GM19438 (cell line): ENCODE results near the gene INPP1.

Experiments used
- ATAC-seq: cut with Tn5 transposase; IDR thresholded peaks from one replicate; pipeline ENCODE4 v1.9.1; 2021; ENCODE audit warnings: low read depth; ENCODE audit not compliant: unreplicated experiment

The INPP1 gene

GRCh38 chr2:190360561-190360960, 17.2 kb downstream of the INPP1 start:
- ATAC-seq, result no peak

- no peak for ATAC-seq
These were observed 17.6 kb downstream of the INPP1 start for GRCh38 chr2:190360965-190361364.

- ATAC-seq, result no peak
These were observed 18.2 kb downstream of the INPP1 start for GRCh38 chr2:190361572-190361971.

GRCh38 chr2:190362894-190363293, 19.5 kb downstream of the INPP1 start:
- no peak for ATAC-seq

GRCh38 chr2:190365499-190366204, 22.3 kb downstream of the INPP1 start:
- no peak for ATAC-seq

GRCh38 chr2:190366248-190366753, 22.9 kb downstream of the INPP1 start:
- no peak for ATAC-seq

- ATAC-seq, result no peak
These were observed 23.7 kb downstream of the INPP1 start for GRCh38 chr2:190367091-190367490.

- no peak for ATAC-seq
These were observed 26.2 kb downstream of the INPP1 start for GRCh38 chr2:190369635-190370034.

GRCh38 chr2:190376083-190376482, 32.7 kb downstream of the INPP1 start:
- ATAC-seq, result no peak

GRCh38 chr2:190376591-190377245, 33.3 kb downstream of the INPP1 start:
- no peak for ATAC-seq

GRCh38 chr2:190378880-190379237, 35.5 kb downstream of the INPP1 start:
- no peak for ATAC-seq

GRCh38 chr2:190379249-190379964, 36.0 kb downstream of the INPP1 start:
- ATAC-seq, result no peak

GRCh38 chr2:190380962-190381412, 37.6 kb downstream of the INPP1 start:
- ATAC-seq, result no peak

GRCh38 chr2:190382851-190383250, 39.5 kb downstream of the INPP1 start:
- no peak for ATAC-seq

GRCh38 chr2:190387422-190387821, 44.0 kb downstream of the INPP1 start:
- ATAC-seq, result no peak

GRCh38 chr2:190396271-190396670, 52.9 kb downstream of the INPP1 start:
- ATAC-seq, result no peak

GRCh38 chr2:190402986-190403603, 59.7 kb downstream of the INPP1 start:
- no peak for ATAC-seq

- no peak for ATAC-seq
These were observed 61.1 kb downstream of the INPP1 start for GRCh38 chr2:190404487-190404886.

- ATAC-seq, result no peak
These were observed 61.7 kb downstream of the INPP1 start for GRCh38 chr2:190405070-190405469.

- no peak for ATAC-seq
These were observed 62.6 kb downstream of the INPP1 start for GRCh38 chr2:190405995-190406394.

GRCh38 chr2:190406805-190407204, 63.4 kb downstream of the INPP1 start:
- ATAC-seq, result no peak
